Ovary (tissue), 3 donors: ENCODE measurements around the gene KLK6.

Experiments
- POLR2A ChIP-seq: fragments of 450-650 bp; IDR thresholded peaks from one replicate; pipeline ENCODE4 v1.6.1; 2017; ENCODE audit warnings: antibody characterized with exemption, mild to moderate bottlenecking, moderate library complexity
- TF ChIP-seq, protein P1 (sequence below), 3 donors: fragments of 450-650 bp in 2 of 3; fragments of 200-600 bp in 1 of 3; IDR thresholded peaks; one replicate each; pipeline versions ENCODE4 v1.5.1 to v1.8.0; 2016 to 2022; ENCODE audit warnings: antibody characterized with exemption in 3 of 3, mild to moderate bottlenecking in 1 of 3
- donor health status: DM: no; HTN: no; CAD: no.

DNA sequence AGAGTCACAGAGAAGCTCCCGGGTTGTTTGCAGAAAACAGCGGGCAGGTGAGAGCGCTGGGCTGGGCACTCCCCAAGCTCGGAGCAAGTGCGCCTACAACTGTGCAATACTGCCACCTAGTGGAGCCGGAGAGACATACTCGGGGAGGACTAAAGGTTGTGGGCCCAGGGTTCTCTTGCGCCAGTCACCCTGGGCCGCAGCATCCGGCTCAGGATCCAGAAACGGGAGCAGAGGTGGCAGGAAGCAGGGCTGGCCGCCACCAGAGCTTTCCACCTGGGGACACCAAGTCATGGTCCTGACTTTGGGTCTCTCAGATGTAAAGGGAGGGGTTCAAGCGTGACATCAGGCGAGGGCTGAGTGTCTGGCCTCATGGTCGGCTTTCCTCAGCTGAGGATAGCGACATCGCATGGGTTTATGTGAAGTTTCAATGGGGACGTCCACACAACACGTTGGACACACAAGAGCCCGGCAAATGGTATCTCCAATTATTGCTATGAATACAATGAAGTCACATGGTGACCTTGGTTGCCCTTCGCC lies 47.0 kb downstream of the KLK6 start:
- TF ChIP-seq, protein P1, sequence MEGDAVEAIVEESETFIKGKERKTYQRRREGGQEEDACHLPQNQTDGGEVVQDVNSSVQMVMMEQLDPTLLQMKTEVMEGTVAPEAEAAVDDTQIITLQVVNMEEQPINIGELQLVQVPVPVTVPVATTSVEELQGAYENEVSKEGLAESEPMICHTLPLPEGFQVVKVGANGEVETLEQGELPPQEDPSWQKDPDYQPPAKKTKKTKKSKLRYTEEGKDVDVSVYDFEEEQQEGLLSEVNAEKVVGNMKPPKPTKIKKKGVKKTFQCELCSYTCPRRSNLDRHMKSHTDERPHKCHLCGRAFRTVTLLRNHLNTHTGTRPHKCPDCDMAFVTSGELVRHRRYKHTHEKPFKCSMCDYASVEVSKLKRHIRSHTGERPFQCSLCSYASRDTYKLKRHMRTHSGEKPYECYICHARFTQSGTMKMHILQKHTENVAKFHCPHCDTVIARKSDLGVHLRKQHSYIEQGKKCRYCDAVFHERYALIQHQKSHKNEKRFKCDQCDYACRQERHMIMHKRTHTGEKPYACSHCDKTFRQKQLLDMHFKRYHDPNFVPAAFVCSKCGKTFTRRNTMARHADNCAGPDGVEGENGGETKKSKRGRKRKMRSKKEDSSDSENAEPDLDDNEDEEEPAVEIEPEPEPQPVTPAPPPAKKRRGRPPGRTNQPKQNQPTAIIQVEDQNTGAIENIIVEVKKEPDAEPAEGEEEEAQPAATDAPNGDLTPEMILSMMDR (IDR thresholded peaks at IDR 0.05), result peak in 2 of 3 donors; percentile 30 to 46
- TF ChIP-seq POLR2A, result no peak
